HG03432 (cell line): ENCODE measurements around the gene MYO1B.

Source experiments
- ATAC-seq: cut with Tn5 transposase; IDR thresholded peaks from one replicate; pipeline ENCODE4 v1.9.1; 2021; ENCODE audit warnings: mild to moderate bottlenecking, moderate library complexity; ENCODE audit not compliant: unreplicated experiment

MYO1B gene

GRCh38 chr2:191296083-191297006 lies 51.1 kb downstream of the MYO1B start:
- ATAC-seq, result no peak

- no peak for ATAC-seq
Measured at GRCh38 chr2:191297033-191297432, 51.8 kb downstream of the MYO1B start.

GRCh38 chr2:191298306-191298705 lies 53.1 kb downstream of the MYO1B start:
- ATAC-seq, result no peak

- ATAC-seq, result no peak
Measured at GRCh38 chr2:191299010-191299409, 53.8 kb downstream of the MYO1B start.

GRCh38 chr2:191299866-191300265 lies 54.7 kb downstream of the MYO1B start:
- ATAC-seq, result no peak

- ATAC-seq, result no peak
Measured at GRCh38 chr2:191301971-191302370, 56.8 kb downstream of the MYO1B start.

- ATAC-seq, result peak; percentile 71
Measured at GRCh38 chr2:191302459-191303139, 57.4 kb downstream of the MYO1B start.

GRCh38 chr2:191303140-191304005 lies 58.2 kb downstream of the MYO1B start:
- no peak for ATAC-seq

GRCh38 chr2:191304939-191305875 lies 60.0 kb downstream of the MYO1B start:
- no peak for ATAC-seq

GRCh38 chr2:191308026-191308425 lies 62.8 kb downstream of the MYO1B start:
- ATAC-seq, result no peak

GRCh38 chr2:191311156-191311555 lies 66.0 kb downstream of the MYO1B start:
- ATAC-seq, result no peak

GRCh38 chr2:191311627-191312026 lies 66.4 kb downstream of the MYO1B start:
- no peak for ATAC-seq

- ATAC-seq, result no peak
Measured at GRCh38 chr2:191312163-191312562, 67.0 kb downstream of the MYO1B start.

GRCh38 chr2:191312662-191313061 lies 67.5 kb downstream of the MYO1B start:
- ATAC-seq, result no peak

GRCh38 chr2:191314697-191315364 lies 69.6 kb downstream of the MYO1B start:
- ATAC-seq, result no peak

- ATAC-seq, result no peak
Measured at GRCh38 chr2:191315365-191315752, 70.2 kb downstream of the MYO1B start.

GRCh38 chr2:191316246-191316994 lies 71.2 kb downstream of the MYO1B start:
- ATAC-seq, result no peak

- no peak for ATAC-seq
Measured at GRCh38 chr2:191318037-191318728, 73.0 kb downstream of the MYO1B start.
